D721Med (cell line): ENCODE data around the gene UBA6.

Experiments
- DNase-seq: peaks from one replicate; pipeline ENCODE4 v3.0.0; 2011; ENCODE audit warnings: low spot score; ENCODE audit not compliant: insufficient read length
- FAIRE-seq: peaks from 2 replicates; lab custom pipeline; 2011; peaks lifted over from hg19 to GRCh38; lab: Jason Lieb, UNC
- CTCF ChIP-seq: IDR thresholded peaks from 2 replicates; pipeline ENCODE4 v1.5.1; 2012; ENCODE audit warnings: mild to moderate bottlenecking, control low read depth; ENCODE audit not compliant: insufficient read depth; ENCODE audit errors: missing control alignments

UBA6 gene

DNA sequence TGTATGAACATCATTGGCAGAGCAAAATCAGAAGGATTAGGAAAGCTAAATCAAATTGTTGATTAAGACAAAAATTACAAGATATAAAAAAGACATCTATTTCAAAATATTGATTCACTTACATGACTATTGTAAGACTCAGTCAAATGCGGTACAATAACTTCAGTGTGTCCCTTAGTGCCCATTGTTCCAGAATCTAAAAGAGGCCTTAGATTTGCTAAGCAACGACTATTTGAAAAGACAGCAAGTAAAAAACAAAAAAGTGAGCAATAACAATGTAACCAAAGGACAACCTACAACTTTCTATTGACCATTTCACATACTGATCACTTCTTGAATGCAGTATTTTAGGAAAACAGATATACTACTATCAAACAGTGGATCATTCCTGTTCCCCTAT, 65.6 kb downstream of the UBA6 start:
- no peak for DNase-seq
- no peak for FAIRE-seq
- no peak for TF ChIP-seq CTCF

DNA sequence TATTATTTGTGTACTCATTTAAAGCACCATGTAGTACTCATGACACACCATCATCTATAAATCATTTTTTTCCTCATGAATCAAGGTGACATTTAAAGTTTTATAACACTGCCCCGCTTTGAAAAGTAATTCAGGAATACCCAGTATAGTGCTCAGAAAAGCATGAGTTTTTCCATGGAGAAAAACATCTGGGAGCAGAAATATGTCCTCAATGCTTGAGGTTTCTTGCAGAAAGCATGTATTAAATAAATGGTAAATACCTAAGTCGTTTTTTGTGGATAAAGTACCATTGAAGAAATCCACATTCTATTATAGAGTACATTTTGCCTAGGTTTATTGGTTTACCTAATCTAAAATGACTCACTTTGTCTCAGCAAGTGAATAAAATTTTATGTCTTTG, 66.2 kb downstream of the UBA6 start:
- TF ChIP-seq CTCF, result no peak
- FAIRE-seq (no peak), DNase-seq (no peak)

GRCh38 chr4:67632492-67632891, 68.5 kb downstream of the UBA6 start:
- FAIRE-seq (no peak), DNase-seq (no peak)
- no peak for TF ChIP-seq CTCF

GRCh38 chr4:67624939-67625338, 76.0 kb downstream of the UBA6 start:
- FAIRE-seq (no peak), DNase-seq (no peak)
- TF ChIP-seq CTCF, result no peak

GRCh38 chr4:67616478-67616877, 84.5 kb downstream of the UBA6 start:
- DNase-seq (no peak), FAIRE-seq (no peak)
- no peak for TF ChIP-seq CTCF

- no peak for TF ChIP-seq CTCF
- DNase-seq (no peak), FAIRE-seq (no peak)
These were observed 85.8 kb downstream of the UBA6 start for GRCh38 chr4:67615119-67615518.

GRCh38 chr4:67614186-67614585, 86.8 kb downstream of the UBA6 start:
- FAIRE-seq (no peak), DNase-seq (no peak)
- TF ChIP-seq CTCF, result no peak
